Panc1 (cell line): ENCODE data around the gene NDUFAF8. TPM values are rescaled to one million over a fixed set of nuclear protein-coding genes. Genes with fewer than 3 reads are reported as not detected.

ENCODE experiments used
- ATAC-seq: fragments of 200-7000 bp; cut with Tn5 transposase; 2 replicates; pipeline ENCODE4 v1.9.1; 2020; ENCODE audit warnings: mild to moderate bottlenecking, moderate library complexity
- BruUV-seq: library from RNA; stranded (reverse); fragments of 400-500 nt; replicated peaks from 2 replicates; lab custom pipeline; 2021; lab: Mats Ljungman, UMichigan
- CTCF ChIA-PET: fragments of 300-600 bp; sonication (Branson Sonifier 250); formaldehyde crosslinking; loops from one replicate; lab custom pipeline; 2022; ENCODE audit warnings: antibody characterized with exemption; lab: Charles Lee
- POLR2A ChIA-PET: fragments of 300-600 bp; sonication (Branson Sonifier 250); formaldehyde crosslinking; loops from one replicate; lab custom pipeline; 2022; ENCODE audit warnings: antibody characterized with exemption; lab: Charles Lee
- DNase-seq: peaks from one replicate; pipeline ENCODE4 v3.0.0-alpha.2; 2010; ENCODE audit warnings: low read depth, low spot score
- H3K27ac ChIP-seq: 2 replicates; pipeline ENCODE4 v1.5.1; 2011; ENCODE audit warnings: mild to moderate bottlenecking, low read length, inconsistent platforms
- H3K27me3 ChIP-seq: fragments of 200-500 bp; sonication (Bioruptor generic); 2 replicates; pipeline ENCODE4 v1.6.0; 2014; ENCODE audit warnings: low read length, inconsistent platforms; ENCODE audit not compliant: control insufficient read depth, insufficient read depth
- H3K36me3 ChIP-seq: fragments of 200-500 bp; sonication (Bioruptor generic); 2 replicates; pipeline ENCODE4 v1.5.1; 2014; ENCODE audit warnings: inconsistent platforms, mild to moderate bottlenecking, low read length, moderate library complexity; ENCODE audit not compliant: control insufficient read depth, insufficient read depth
- H3K4me1 ChIP-seq: 2 replicates; pipeline ENCODE4 v1.5.1; 2011; ENCODE audit warnings: inconsistent platforms, mild to moderate bottlenecking, low read length, moderate library complexity; ENCODE audit not compliant: control insufficient read depth, insufficient read depth
- H3K4me3 ChIP-seq, 2 experiments: 2 replicates each; pipeline ENCODE4 v1.5.1; 2011 to 2012; ENCODE audit warnings: low read depth in 2 of 2, low read length in 2 of 2, mild to moderate bottlenecking in 2 of 2, inconsistent platforms in 1 of 2, moderate library complexity in 1 of 2
- H3K9me3 ChIP-seq: fragments of 200-500 bp; sonication (Bioruptor generic); 2 replicates; pipeline ENCODE4 v1.5.1; 2014; ENCODE audit warnings: low read depth, mild to moderate bottlenecking, inconsistent platforms, low read length, moderate library complexity; ENCODE audit not compliant: control insufficient read depth, insufficient read depth
- CTCF ChIP-seq: fragments of 450-650 bp; IDR thresholded peaks from 2 replicates; pipeline ENCODE4 v1.5.1; 2017; ENCODE audit warnings: mild to moderate bottlenecking
- POLR2AphosphoS5 ChIP-seq: IDR thresholded peaks from 2 replicates; pipeline ENCODE4 v1.6.1; 2012; ENCODE audit warnings: mild to moderate bottlenecking, low read depth, low read length, moderate library complexity
- REST ChIP-seq, 2 experiments: IDR thresholded peaks; 2 replicates each; pipeline ENCODE4 v1.6.1; 2011 to 2012; ENCODE audit warnings: low read depth in 2 of 2, control low read depth in 1 of 2, low read length in 1 of 2, mild to moderate bottlenecking in 1 of 2, moderate library complexity in 1 of 2; ENCODE audit not compliant: insufficient read depth in 1 of 2
- SIN3A ChIP-seq: IDR thresholded peaks from 2 replicates; pipeline ENCODE4 v1.6.1; 2012; ENCODE audit warnings: low read depth, mild to moderate bottlenecking, low read length, moderate library complexity, borderline replicate concordance; ENCODE audit not compliant: insufficient read depth
- TCF7L2 ChIP-seq: IDR thresholded peaks from 2 replicates; pipeline ENCODE4 v1.6.1; 2011; ENCODE audit warnings: mild to moderate bottlenecking, low read depth, low read length, inconsistent platforms
- in situ Hi-C: cut with HindIII; loops from 2 replicates; pipeline ENCODE4 v1.10.0; 2016; ENCODE audit warnings: low sequenced_read_pairs, low pct_unique_long_range_greater_than_20kb
- intact Hi-C: fragments of 100-400 bp; cut with micrococcal nuclease; formaldehyde crosslinking; loops from one replicate; pipeline ENCODE4 v1.10.0; 2022; ENCODE audit not compliant: unreplicated experiment
- total RNA-seq: library from RNA; stranded (reverse); gene quantifications from one replicate; pipeline ENCODE4 v1.2.1, GENCODE V29; 2021; ENCODE audit not compliant: unreplicated experiment

The NDUFAF8 gene
- total RNA-seq, 1 experiment from 2014 or later = 75.8 TPM

- in situ Hi-C loops (no loop called here), intact Hi-C loops (no loop called here)
- no peaks in the 10 kb centered on the region for H3K27me3 ChIP-seq
- TF ChIP-seq POLR2AphosphoS5 (no peak), TCF7L2 (no peak), REST (IDR thresholded peaks at IDR 0.05; ENCODE audit: insufficient read depth in 1 of 2, low read depth in 2 of 2, low read length in 1 of 2) (no peak)
- CTCF ChIA-PET = no interaction called here
- ATAC-seq (no peak), DNase-seq (no peak)
- POLR2A ChIA-PET = no interaction called here
- H3K27ac ChIP-seq = no peak overlapping the region
- H3K9me3 ChIP-seq = no peaks in the 10 kb centered on the region
- H3K4me1 ChIP-seq = no peaks in the 10 kb centered on the region
- no peak overlapping the region for H3K4me3 ChIP-seq
- no TSS peak for BruUV-seq
- H3K36me3 ChIP-seq = peaks cover 4% of the 10 kb centered on the region; the same call in 1 of the 2 replicates
Measured at GRCh38 chr17:81280571-81280970, 41.5 kb downstream of the NDUFAF8 start.

- peaks cover 4% of the 10 kb centered on the region; the same call in 1 of the 2 replicates for H3K36me3 ChIP-seq
- BruUV-seq = no TSS peak
- no peaks in the 10 kb centered on the region for H3K9me3 ChIP-seq
- H3K27me3 ChIP-seq = no peaks in the 10 kb centered on the region
- in situ Hi-C loops (no loop called here), intact Hi-C loops (no loop called here)
- ATAC-seq (no peak), DNase-seq (no peak)
- TF ChIP-seq TCF7L2 (no peak), CTCF (no peak), POLR2AphosphoS5 (no peak), REST (IDR thresholded peaks at IDR 0.05; ENCODE audit: insufficient read depth in 1 of 2, low read depth in 2 of 2, low read length in 1 of 2) (no peak), SIN3A (no peak)
- no peak overlapping the region for H3K4me3 ChIP-seq
- ChIA-PET CTCF (no interaction called here), POLR2A (no interaction called here)
- no peak overlapping the region for H3K27ac ChIP-seq
- H3K4me1 ChIP-seq = no peaks in the 10 kb centered on the region
Measured at GRCh38 chr17:81282141-81282540, 43.0 kb downstream of the NDUFAF8 start.
